CD14-positive monocyte (primary cell): Measurements from ENCODE around the gene ANKLE2. TPM values are rescaled to one million over a fixed set of nuclear protein-coding genes. Genes with fewer than 3 reads are reported as not detected.
A peak's percentile ranks its signal among the peaks of the same experiment; 100 is the strongest.

Source experiments
- DNase-seq, 3 donors: peaks; one replicate each; pipeline ENCODE4 v3.0.0-alpha.2; 2011 to 2022
- H2AFZ ChIP-seq: 2 replicates; pipeline ENCODE4 v1.6.0; 2012; ENCODE audit warnings: mild to moderate bottlenecking, low read depth, low read length, inconsistent platforms; ENCODE audit not compliant: insufficient read depth, poor library complexity, severe bottlenecking
- H3K27ac ChIP-seq, 2 donors: 1 replicate in 1 of 2; 2 replicates in 1 of 2; pipeline ENCODE4 v1.5.1; 2012 to 2013; ENCODE audit warnings: low read length in 2 of 2, control low read depth in 1 of 2, inconsistent platforms in 1 of 2, low read depth in 1 of 2, mild to moderate bottlenecking in 1 of 2
- H3K27me3 ChIP-seq, 2 donors: one replicate each; pipeline versions ENCODE4 v1.6.0 to v1.6.1; 2011 to 2013; ENCODE audit warnings: low read length in 2 of 2; ENCODE audit not compliant: control insufficient read depth in 2 of 2, insufficient read depth in 2 of 2
- H3K36me3 ChIP-seq, 2 donors: replicated peaks in 1 of 2; 1 replicate in 1 of 2; 2 replicates in 1 of 2; pipeline versions ENCODE4 v1.5.1 to v1.6.1; 2012 to 2013; ENCODE audit warnings: low read length in 2 of 2, control low read depth in 1 of 2, inconsistent platforms in 1 of 2, mild to moderate bottlenecking in 1 of 2; ENCODE audit not compliant: insufficient read depth in 2 of 2, control insufficient read depth in 1 of 2
- H3K4me1 ChIP-seq, 2 donors: 1 replicate in 1 of 2; 2 replicates in 1 of 2; pipeline versions ENCODE4 v1.5.1 to v1.6.1; 2012 to 2013; ENCODE audit warnings: low read length in 2 of 2, control low read depth in 1 of 2, inconsistent platforms in 1 of 2, mild to moderate bottlenecking in 1 of 2, moderate library complexity in 1 of 2; ENCODE audit not compliant: insufficient read depth in 2 of 2, control insufficient read depth in 1 of 2
- H3K4me2 ChIP-seq: replicated peaks from 2 replicates; pipeline ENCODE3; 2012; ENCODE audit warnings: low read length, moderate library complexity, mild to moderate bottlenecking; ENCODE audit not compliant: poor library complexity, severe bottlenecking; ENCODE audit errors: extremely low read depth
- H3K4me3 ChIP-seq, 3 experiments: fragments of 200-600 bp in 1 of 3; sonication (generic) in 1 of 3; replicated peaks in 1 of 3; 1 replicate in 2 of 3; 2 replicates in 1 of 3; pipeline ENCODE4 v1.5.1; 2011 to 2013; ENCODE audit warnings: low read length in 3 of 3, mild to moderate bottlenecking in 3 of 3, control low read depth in 2 of 3, low read depth in 2 of 3, inconsistent platforms in 1 of 3, moderate library complexity in 1 of 3
- H3K79me2 ChIP-seq: 2 replicates; pipeline ENCODE4 v1.6.0; 2012; ENCODE audit warnings: mild to moderate bottlenecking, control low read depth, inconsistent platforms, low read length, moderate library complexity; ENCODE audit not compliant: insufficient read depth
- H3K9ac ChIP-seq: 2 replicates; pipeline ENCODE4 v1.6.0; 2017; ENCODE audit warnings: low read length, mild to moderate bottlenecking; ENCODE audit not compliant: insufficient read depth, poor library complexity, severe bottlenecking
- H3K9me3 ChIP-seq, 2 donors: replicated peaks in 1 of 2; 1 replicate in 1 of 2; 2 replicates in 1 of 2; pipeline versions ENCODE4 v1.5.1 to v1.6.1; 2012 to 2013; ENCODE audit warnings: low read length in 2 of 2, control low read depth in 1 of 2; ENCODE audit not compliant: control insufficient read depth in 1 of 2, insufficient read depth in 1 of 2
- H4K20me1 ChIP-seq: 2 replicates; pipeline ENCODE4 v1.6.0; 2012; ENCODE audit warnings: mild to moderate bottlenecking, low read length, control low read depth, moderate library complexity; ENCODE audit not compliant: insufficient read depth
- H3K27ac Mint-ChIP-seq, 7 donors: one replicate each; pipeline ENCODE4 v1.8.0; 2020; ENCODE audit warnings: mild to moderate bottlenecking in 7 of 7, mixed read lengths in 7 of 7, moderate library complexity in 6 of 7, inconsistent platforms in 2 of 7
- H3K27me3 Mint-ChIP-seq, 3 donors: one replicate each; pipeline ENCODE4 v1.8.0; 2021 to 2022; ENCODE audit warnings: low read depth in 3 of 3, mild to moderate bottlenecking in 3 of 3, mixed read lengths in 3 of 3, moderate library complexity in 3 of 3, inconsistent platforms in 1 of 3
- H3K36me3 Mint-ChIP-seq, 2 donors: one replicate each; pipeline ENCODE4 v1.8.0; 2020; ENCODE audit warnings: mixed read lengths in 2 of 2, inconsistent platforms in 1 of 2, mild to moderate bottlenecking in 1 of 2
- H3K4me1 Mint-ChIP-seq: one replicate; pipeline ENCODE4 v1.8.0; 2020; ENCODE audit warnings: mild to moderate bottlenecking, mixed read lengths
- H3K4me3 Mint-ChIP-seq, 2 donors: one replicate each; pipeline ENCODE4 v1.8.0; 2020; ENCODE audit warnings: mild to moderate bottlenecking in 2 of 2, mixed read lengths in 2 of 2, moderate library complexity in 1 of 2
- H3K9me3 Mint-ChIP-seq, 7 donors: one replicate each; pipeline ENCODE4 v1.8.0; 2020 to 2022; ENCODE audit warnings: mixed read lengths in 7 of 7, mild to moderate bottlenecking in 6 of 7, moderate library complexity in 6 of 7, inconsistent platforms in 2 of 7
- CTCF ChIP-seq: fragments of 200-600 bp; IDR thresholded peaks from one replicate; pipeline ENCODE4 v1.8.0; 2022; ENCODE audit warnings: antibody characterized with exemption, mild to moderate bottlenecking
- WGBS: methylation state at CpG from one replicate; pipeline ENCODE4 v1.1.5; 2013; ENCODE audit warnings: missing lambda C conversion rate; ENCODE audit not compliant: insufficient coverage; 5-methylcytosine and 5-hydroxymethylcytosine counted together
- intact Hi-C, 2 donors: fragments of 100-400 bp; cut with micrococcal nuclease; formaldehyde crosslinking; loops; one replicate each; pipeline versions ENCODE4 v1.15.0 to v1.15.1; 2023
- polyA plus RNA-seq, 3 donors: library from polyadenylated mRNA; depleted of rRNA in 1 of 3; unstranded in 2 of 3; stranded (reverse) in 1 of 3; fragments of 300-500 nt in 2 of 3; fragments of >200 nt in 1 of 3; fragmentation: Illumina TruSeq in 2 of 3; gene quantifications; 1 replicate in 2 of 3; 2 replicates in 1 of 3; pipeline ENCODE4 v1.2.3, GENCODE V29; 2012 to 2021

The ANKLE2 gene
- polyA plus RNA-seq, 3 donors = 10.1 to 88.4 (median 15.0) TPM

GRCh38 chr12:132803125-132803524 lies 41.5 kb upstream of the ANKLE2 start:
- H2AFZ ChIP-seq = no peak overlapping the region
- H3K27ac Mint-ChIP-seq = peak overlapping the region in 3 of 7 donors; percentile 12 to 37 (median 27)

GRCh38 chr12:132801741-132802140 lies 40.1 kb upstream of the ANKLE2 start:
- peaks cover 80 to 95% of the 10 kb centered on the region in 2 donors for H3K36me3 Mint-ChIP-seq
- H3K36me3 ChIP-seq = peaks cover 88 to 96% of the 10 kb centered on the region in 2 donors
- no peak overlapping the region for H3K27ac ChIP-seq
- peak overlapping the region in 1 of 7 donors; percentile 27 for H3K27ac Mint-ChIP-seq
- no peak for DNase-seq
- no peaks in the 10 kb centered on the region for H3K27me3 Mint-ChIP-seq
- no peaks in the 10 kb centered on the region for H3K9me3 ChIP-seq
- no peaks in the 10 kb centered on the region for H3K4me1 ChIP-seq
- H3K27me3 ChIP-seq = no peaks in the 10 kb centered on the region
- TF ChIP-seq CTCF = no peak
- intact Hi-C loops = no loop called here
- no peaks in the 10 kb centered on the region for H3K4me1 Mint-ChIP-seq
- no peak overlapping the region for H3K4me3 ChIP-seq
- 93% methylated on average over 28 of the region's 28 CpGs for WGBS
- H3K9ac ChIP-seq = no peak overlapping the region
- peaks cover 0 to 2% (median 0%) of the 10 kb centered on the region in 7 donors for H3K9me3 Mint-ChIP-seq
- H2AFZ ChIP-seq = no peak overlapping the region
- H3K79me2 ChIP-seq = peaks cover 12% of the 10 kb centered on the region
- H3K4me2 ChIP-seq = no peak overlapping the region
- H4K20me1 ChIP-seq = peaks cover 21% of the 10 kb centered on the region
- no peak overlapping the region for H3K4me3 Mint-ChIP-seq

More at GRCh38 chr12:132803125-132803524, 41.5 kb upstream of the ANKLE2 start:
- no peak overlapping the region for H3K4me3 ChIP-seq
- peaks cover 86 to 96% of the 10 kb centered on the region in 2 donors for H3K36me3 ChIP-seq
- Mint-ChIP-seq H3K36me3 (peaks cover 81 to 94% of the 10 kb centered on the region in 2 donors), H3K9me3 (peaks cover 0 to 2% (median 0%) of the 10 kb centered on the region in 7 donors), H3K27me3 (no peaks in the 10 kb centered on the region), H3K4me1 (no peaks in the 10 kb centered on the region), H3K4me3 (no peak overlapping the region)
- H3K79me2 ChIP-seq = peaks cover 20% of the 10 kb centered on the region
- H3K27ac ChIP-seq = no peak overlapping the region
- H3K4me2 ChIP-seq = no peak overlapping the region
- no peaks in the 10 kb centered on the region for H3K4me1 ChIP-seq
- no peak for TF ChIP-seq CTCF
- no peaks in the 10 kb centered on the region for H3K27me3 ChIP-seq
- intact Hi-C loops = no loop called here
- H3K9ac ChIP-seq = no peak overlapping the region
- no peaks in the 10 kb centered on the region for H3K9me3 ChIP-seq
- no peak for DNase-seq
- H4K20me1 ChIP-seq = peaks cover 24% of the 10 kb centered on the region
- WGBS = 94% methylated on average over 10 of the region's 14 CpGs
